Peyer's patch (tissue), 4 donors: Measurements from ENCODE around the gene FAM83G.

Source experiments
- POLR2A ChIP-seq, 2 donors: fragments of 450-650 bp; IDR thresholded peaks; one replicate each; pipeline ENCODE4 v1.5.1; 2017; ENCODE audit warnings: antibody characterized with exemption in 2 of 2, mild to moderate bottlenecking in 2 of 2, moderate library complexity in 2 of 2
- TF ChIP-seq, protein P1 (sequence below), 6 experiments: fragments of 450-650 bp in 4 of 6; fragments of 200-600 bp in 2 of 6; sonication (generic) in 1 of 6; IDR thresholded peaks; one replicate each; pipeline ENCODE4 v1.5.1; 2017 to 2019; ENCODE audit warnings: antibody characterized with exemption in 6 of 6, mild to moderate bottlenecking in 3 of 6, moderate library complexity in 1 of 6

DNA sequence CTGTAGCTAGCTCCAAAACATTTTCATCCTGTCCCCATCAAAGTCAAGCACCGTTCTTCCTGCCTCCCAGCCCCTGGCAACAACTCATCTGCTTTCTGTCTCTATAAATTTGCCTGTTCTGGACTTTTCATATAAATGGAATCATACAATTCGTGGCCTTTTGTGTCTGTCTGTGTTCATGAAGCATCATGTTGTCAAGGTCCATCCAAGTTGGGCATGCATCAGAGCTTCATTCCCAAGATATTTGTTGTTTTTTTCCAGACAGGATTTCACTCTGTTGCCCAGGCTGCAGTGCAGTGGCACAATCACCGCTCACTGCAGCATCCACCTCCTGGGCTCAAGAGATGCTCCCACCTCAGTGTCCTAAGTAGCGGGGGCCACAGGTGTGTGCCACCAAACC is 46.7 kb downstream of the FAM83G start:
- no peak for TF ChIP-seq POLR2A (IDR thresholded peaks at IDR 0.05)
- TF ChIP-seq, protein P1, sequence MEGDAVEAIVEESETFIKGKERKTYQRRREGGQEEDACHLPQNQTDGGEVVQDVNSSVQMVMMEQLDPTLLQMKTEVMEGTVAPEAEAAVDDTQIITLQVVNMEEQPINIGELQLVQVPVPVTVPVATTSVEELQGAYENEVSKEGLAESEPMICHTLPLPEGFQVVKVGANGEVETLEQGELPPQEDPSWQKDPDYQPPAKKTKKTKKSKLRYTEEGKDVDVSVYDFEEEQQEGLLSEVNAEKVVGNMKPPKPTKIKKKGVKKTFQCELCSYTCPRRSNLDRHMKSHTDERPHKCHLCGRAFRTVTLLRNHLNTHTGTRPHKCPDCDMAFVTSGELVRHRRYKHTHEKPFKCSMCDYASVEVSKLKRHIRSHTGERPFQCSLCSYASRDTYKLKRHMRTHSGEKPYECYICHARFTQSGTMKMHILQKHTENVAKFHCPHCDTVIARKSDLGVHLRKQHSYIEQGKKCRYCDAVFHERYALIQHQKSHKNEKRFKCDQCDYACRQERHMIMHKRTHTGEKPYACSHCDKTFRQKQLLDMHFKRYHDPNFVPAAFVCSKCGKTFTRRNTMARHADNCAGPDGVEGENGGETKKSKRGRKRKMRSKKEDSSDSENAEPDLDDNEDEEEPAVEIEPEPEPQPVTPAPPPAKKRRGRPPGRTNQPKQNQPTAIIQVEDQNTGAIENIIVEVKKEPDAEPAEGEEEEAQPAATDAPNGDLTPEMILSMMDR (IDR thresholded peaks at IDR 0.05) = no peak
